Left cardiac atrium (tissue), 4 donors: ENCODE data around the gene TSPEAR. TPM values are rescaled to one million over a fixed set of nuclear protein-coding genes. Genes with fewer than 3 reads are reported as not detected.

Experiments used
- ATAC-seq, 2 donors: fragments of 200-7000 bp; cut with Tn5 transposase; one replicate each; pipeline ENCODE4 v1.9.1; 2020; ENCODE audit warnings: mild to moderate bottlenecking in 2 of 2, moderate library complexity in 2 of 2
- DNase-seq: peaks from one replicate; pipeline ENCODE4 v3.0.0-alpha.2; 2020
- intact Hi-C, 2 donors: fragments of 100-400 bp; cut with DNase I; formaldehyde crosslinking; loops; one replicate each; pipeline versions ENCODE4 v1.14.1 to v1.15.1; 2022 to 2023
- total RNA-seq, 2 donors: library from RNA; stranded (reverse); fragmentation: NEBNext Ultra II Directional; extraction: Animal tissue kit (Norgen Biotek cat#: 25700); gene quantifications; one replicate each; pipeline ENCODE4 v1.2.1, GENCODE V29; 2021
- donor health status: DM: no; HTN: yes; CAD: no.
- donor health status: DM: no; HTN: yes; CAD: no; lungs with severe emphysema.
- donor health status: DM: yes; HTN: yes; CAD: no.
- donor health status: Dilated cardiomyopathy.

The TSPEAR gene
- total RNA-seq, 2 donors from 2014 or later = 0.39 to 1.6 TPM

DNA sequence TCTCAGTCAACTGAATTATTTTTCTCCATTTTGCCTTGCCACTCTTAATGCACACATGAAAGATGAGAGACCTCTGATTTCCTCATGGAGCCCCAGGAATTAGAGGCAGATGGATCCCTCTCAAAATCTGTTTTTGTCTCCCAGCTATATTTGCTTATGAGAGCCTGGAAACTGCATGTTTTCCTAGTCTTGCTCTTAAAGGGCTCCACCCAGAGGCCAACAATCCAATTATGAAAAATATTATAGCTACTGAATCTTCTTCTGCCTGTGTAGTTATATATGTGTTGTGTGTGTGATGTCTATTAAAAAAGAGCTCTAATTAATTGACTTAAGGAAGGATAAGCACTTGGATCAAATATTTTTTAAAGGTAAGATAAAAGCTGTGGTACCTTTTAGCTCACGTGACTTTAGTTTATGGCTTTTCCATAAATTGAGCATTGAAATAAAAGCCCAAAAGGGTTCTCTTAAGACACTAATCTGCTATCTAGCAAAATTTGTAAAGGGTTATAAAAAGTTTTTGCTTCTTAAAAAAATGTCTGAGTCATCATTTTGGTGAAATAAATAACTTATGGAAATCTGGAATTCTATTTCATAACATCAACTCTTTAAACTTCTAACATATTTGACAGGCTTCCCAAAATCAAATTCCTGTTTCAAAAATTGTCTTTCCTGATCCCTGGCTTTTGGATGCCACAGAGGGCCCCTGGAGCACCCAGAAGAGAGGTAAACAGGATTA, 31.2 kb upstream of the TSPEAR start:
- ATAC-seq (no peak), DNase-seq (no peak)
- intact Hi-C loops = loop anchor here in 1 of 2 donors (5.0 kb wide), 1 partner anchor 230 kb away; no protein-coding TSS in a partner anchor

GRCh38 chr21:44741921-44742320, 30.5 kb upstream of the TSPEAR start:
- DNase-seq = no peak
- intact Hi-C loops = loop anchor here in 1 of 2 donors (5.0 kb wide), 1 partner anchor 230 kb away; no protein-coding TSS in a partner anchor
- no peak for ATAC-seq

- intact Hi-C loops = loop anchor here in 1 of 2 donors (5.0 kb wide), 1 partner anchor 228 kb away; no protein-coding TSS in a partner anchor
- no peak for DNase-seq
- no peak for ATAC-seq
Measured at GRCh38 chr21:44740742-44741141, 29.4 kb upstream of the TSPEAR start.

DNA sequence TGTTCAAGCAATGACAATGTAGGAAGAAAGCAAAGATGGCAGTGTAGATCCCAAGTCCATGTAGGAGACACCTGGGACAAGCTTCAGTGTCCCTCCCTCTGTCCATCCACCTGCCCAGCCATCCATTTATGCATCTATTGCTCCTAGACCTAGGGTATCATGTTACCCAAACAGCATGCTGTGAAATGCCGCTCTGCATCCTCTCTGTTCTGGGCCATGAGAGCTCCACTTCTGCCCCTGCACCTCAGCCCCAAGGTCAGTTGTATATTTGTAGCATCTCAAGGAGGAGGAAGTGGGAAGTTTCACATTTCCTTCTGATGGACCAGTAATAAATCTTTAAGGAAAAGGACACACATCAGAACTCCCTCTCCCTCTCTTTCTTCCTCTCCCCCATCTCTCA, 27.9 kb upstream of the TSPEAR start:
- intact Hi-C loops = no loop called here
- ATAC-seq (no peak), DNase-seq (no peak)

GRCh38 chr21:44738621-44739020, 27.2 kb upstream of the TSPEAR start:
- no peak for DNase-seq
- intact Hi-C loops = no loop called here
- ATAC-seq = no peak

GRCh38 chr21:44737706-44738354, 26.5 kb upstream of the TSPEAR start:
- ATAC-seq (no peak), DNase-seq (no peak)
- intact Hi-C loops = no loop called here

DNA sequence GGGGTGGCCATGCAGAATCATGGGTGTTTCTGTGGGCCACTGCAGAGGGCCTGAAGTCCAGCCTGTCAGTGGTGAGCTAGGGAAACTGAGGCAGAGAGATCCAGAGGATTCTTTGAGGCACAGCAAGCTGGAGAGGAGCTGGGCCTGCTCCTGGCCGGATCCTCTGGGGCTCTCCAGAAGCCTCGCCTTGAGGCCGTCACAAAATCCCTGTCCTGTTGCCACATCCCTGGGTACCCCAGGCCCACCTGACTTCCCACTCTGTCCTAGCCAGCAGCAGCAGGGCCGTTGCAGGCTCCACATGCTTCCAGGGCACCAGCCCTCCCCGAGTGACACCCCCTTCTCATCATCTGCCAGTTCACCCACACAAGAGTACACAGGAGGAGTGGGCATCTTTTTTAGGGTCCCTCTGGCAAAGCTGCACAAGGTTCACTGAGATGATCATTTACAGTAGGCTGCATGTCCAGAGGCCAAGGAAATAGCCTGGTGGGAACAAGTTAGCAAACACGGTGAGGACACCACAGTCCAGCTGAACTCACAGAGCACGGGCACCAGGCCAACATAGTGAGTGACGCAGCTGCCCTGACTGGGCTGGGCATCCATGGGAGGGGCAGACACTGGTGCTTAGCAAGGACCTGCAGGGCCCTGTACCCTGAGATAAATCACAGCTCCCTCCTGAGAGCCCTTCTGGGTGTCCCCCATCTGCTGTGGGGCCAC, 25.1 kb upstream of the TSPEAR start:
- intact Hi-C loops = no loop called here
- DNase-seq (no peak), ATAC-seq (no peak)

DNA sequence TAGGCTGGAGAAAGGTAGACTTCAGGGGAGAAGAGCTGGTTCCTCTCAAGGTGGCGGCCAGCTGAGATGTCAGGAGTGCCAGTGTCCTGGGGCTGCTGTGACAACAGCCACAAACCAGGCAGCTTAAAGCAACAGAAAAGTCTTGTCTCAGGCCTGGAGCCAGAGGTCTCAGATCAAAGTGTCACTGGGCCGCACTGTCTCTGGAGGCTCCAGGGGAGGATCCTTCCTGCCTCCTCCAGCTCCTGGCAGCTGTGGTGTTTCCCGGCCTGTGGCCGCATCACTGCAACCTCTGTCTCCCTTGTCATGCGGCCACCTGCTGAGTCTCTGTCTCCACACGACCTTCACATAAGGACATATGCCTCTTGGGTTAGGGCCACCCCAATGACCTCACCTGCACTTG, 24.4 kb upstream of the TSPEAR start:
- no peak for ATAC-seq
- intact Hi-C loops = no loop called here

DNA sequence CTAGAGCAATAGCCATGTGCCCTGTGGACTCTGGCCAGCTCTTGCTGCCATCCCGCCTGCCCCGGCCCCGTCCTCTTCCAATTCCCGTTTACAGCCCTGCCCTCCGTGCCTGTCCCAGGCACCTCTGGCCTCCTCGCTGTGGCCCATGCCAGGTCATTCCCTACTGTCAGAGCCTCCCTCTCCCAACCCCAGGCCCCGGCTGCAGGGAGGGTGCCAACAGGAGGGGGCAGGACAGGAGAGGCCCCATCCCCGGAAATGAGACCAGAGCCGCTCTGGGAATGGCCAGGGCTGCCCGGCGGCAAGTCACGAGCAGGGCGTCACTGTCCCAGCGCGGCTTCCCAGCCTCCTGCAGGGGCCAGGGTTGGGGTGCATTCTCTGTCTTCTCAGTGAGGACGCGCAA, 23.5 kb upstream of the TSPEAR start:
- no peak for DNase-seq
- no peak for ATAC-seq
- intact Hi-C loops = no loop called here

More for the DNA sequence above, 24.4 kb upstream of the TSPEAR start:
- DNase-seq = no peak

DNA sequence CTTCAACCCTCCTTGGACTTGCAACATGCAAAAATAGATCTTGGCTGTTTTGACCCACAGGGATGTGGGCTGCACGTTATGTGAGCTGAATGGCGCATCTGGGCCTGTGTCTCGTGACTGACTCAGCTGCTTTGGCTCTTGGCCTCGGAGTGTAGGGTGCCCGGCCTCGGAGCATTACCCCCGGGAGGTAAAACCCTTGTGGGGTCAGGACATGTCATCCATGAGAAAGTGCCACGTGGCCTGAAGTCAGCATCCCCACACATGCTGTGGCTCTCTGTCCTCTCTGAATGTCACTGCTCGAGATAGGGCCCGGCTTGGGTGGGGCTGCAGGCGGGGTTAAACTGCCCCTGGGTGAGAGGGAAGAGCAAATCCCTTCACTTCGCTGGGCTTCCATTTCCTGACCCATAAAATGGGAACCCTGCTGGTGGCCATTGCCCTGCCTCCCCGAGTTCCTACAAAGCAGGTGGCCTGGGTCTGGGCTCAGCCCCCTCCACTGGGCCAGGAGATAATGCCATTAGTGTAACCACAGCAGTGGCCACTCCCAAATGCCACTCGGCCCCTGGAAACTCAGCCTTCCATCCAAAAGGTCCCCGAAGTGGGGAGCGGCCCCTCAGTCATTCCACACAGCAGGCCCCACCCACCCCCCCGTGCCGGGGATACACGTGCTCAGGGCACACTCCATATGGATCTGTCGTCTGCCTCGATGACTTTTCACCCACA, 22.8 kb upstream of the TSPEAR start:
- intact Hi-C loops = no loop called here
- ATAC-seq = no peak

DNA sequence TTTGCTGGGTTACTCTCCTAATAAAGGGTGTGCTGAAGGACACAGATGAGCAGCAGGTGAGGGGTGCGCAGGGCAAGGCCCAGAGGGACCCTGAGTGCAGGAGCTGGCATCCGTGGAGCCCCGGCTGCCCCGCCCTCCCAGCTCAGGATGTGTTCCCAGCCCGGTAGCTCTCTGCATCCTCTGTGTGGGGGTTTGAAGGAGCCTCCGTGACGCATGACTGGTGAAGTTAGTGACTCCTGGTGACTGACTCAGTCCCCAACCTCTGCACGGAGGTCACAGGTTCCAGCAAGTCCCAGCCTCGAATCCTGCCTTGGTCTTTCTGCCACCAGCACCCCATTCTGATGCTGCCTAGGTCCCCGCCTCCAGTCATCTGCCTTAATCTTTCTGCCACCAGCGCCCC, 21.6 kb upstream of the TSPEAR start:
- DNase-seq = no peak
- intact Hi-C loops = no loop called here

More for the DNA sequence above, 22.8 kb upstream of the TSPEAR start:
- DNase-seq = no peak

DNA sequence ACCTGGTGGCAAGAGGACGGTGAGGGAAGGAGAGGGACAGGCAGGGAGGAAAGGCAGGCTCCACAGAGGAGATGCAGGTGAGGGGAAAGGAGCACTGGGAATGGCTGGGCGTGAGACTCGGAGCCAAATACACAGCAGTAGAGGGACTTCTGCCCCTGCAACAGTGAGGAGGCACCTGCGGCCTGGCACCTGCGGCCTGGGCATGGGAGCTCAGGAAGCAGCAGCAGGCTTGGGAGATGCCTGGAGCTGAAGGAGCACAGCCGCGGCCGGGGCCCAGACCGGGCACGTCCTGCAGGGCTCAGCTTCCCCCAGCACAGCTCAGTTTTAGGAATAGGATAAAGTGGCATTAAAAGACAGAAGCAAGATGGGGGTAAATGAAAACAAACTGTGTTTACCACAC, 20.9 kb upstream of the TSPEAR start:
- intact Hi-C loops = no loop called here
- ATAC-seq (no peak), DNase-seq (no peak)

More for the DNA sequence above, 21.6 kb upstream of the TSPEAR start:
- no peak for ATAC-seq

GRCh38 chr21:44730951-44731579, 19.7 kb upstream of the TSPEAR start:
- DNase-seq (no peak), ATAC-seq (no peak)
- intact Hi-C loops = no loop called here

GRCh38 chr21:44730028-44730395, 18.6 kb upstream of the TSPEAR start:
- intact Hi-C loops = no loop called here
- no peak for DNase-seq

GRCh38 chr21:44729336-44730027, 18.1 kb upstream of the TSPEAR start:
- no peak for ATAC-seq
- DNase-seq = no peak
- intact Hi-C loops = no loop called here

More at GRCh38 chr21:44730028-44730395, 18.6 kb upstream of the TSPEAR start:
- ATAC-seq = no peak

DNA sequence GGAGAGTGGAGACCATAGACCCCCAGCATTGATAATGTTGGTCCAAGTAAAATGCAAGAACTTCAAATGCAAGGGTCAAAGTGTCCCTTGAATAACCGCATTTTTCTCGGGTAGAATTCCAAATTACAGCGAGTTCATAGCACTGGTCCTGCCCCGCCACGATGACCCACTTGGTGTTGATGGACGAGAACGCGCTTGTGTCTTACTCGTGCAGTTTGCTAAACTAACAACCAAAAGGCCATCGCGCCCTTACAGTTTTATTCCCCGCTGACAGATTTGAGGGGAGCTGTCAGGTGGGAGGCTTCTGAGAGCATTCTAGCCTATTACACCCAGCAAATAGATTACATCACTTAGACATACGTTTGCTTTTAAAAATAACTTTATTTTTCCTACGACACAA, 17.3 kb upstream of the TSPEAR start:
- intact Hi-C loops = no loop called here
- no peak for DNase-seq
- no peak for ATAC-seq

DNA sequence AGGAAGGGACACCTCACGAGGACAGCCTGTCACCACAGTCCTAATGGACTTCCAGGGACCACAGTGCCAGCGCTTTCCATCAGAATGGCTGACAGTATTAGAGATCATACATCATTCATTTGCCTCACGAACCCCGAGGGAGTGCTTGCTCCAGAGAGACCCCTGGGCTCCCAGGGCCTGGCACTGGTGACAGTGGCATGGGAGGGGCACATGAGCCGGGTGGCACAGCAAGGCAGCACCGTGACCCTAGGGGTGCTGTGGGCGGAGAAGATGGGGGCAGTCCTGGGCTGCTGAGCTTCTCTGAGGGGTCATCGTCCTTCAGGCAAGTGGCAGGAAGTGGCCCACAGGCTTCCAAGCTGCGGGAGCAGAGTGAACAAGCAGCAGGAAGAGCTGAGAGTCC, 16.4 kb upstream of the TSPEAR start:
- ATAC-seq = no peak
- intact Hi-C loops = no loop called here
- no peak for DNase-seq

DNA sequence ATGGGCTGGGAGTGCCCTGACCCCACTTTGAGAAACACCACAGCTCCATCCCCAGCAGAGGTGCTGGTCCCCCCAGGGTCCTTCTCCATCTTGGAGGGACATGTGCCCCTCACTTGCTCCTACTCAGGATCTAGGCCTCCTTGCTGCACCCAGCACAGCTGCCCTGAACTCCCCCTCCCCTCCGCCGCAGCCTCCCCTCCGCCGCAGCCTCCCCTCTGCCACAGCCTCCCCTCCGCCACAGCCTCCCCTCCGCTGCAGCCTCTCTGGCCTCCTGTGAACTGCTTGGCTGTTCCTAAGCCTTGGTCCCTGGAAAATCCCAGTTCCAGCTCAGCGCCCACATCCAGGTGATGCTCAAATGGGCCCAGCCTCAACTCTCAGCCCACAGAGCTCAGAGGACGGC, 15.9 kb upstream of the TSPEAR start:
- intact Hi-C loops = no loop called here
- DNase-seq = no peak
- no peak for ATAC-seq

DNA sequence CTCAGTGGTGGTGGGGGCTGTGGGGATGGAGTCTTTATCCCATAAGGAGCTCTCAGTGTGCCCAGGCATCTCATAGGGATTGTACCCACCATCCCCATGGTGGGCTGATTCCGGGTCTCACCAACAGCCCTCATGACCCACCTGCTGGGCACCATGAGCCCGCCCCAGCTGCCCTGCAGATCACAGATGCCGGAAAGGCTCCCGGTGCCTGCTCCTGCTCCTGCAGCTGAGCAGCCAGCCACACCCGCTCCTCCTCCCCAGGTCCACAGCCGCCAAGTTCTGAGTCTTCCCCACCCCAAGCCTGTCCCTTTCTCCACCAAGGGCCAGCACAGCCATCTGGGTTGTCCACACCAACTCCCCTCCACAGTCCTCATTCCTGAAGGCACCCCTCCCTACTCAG, 15.5 kb upstream of the TSPEAR start:
- intact Hi-C loops = no loop called here
- DNase-seq = no peak
- no peak for ATAC-seq
